ENCODE measurements around the gene LTBP4.

Gene LTBP4

DNA sequence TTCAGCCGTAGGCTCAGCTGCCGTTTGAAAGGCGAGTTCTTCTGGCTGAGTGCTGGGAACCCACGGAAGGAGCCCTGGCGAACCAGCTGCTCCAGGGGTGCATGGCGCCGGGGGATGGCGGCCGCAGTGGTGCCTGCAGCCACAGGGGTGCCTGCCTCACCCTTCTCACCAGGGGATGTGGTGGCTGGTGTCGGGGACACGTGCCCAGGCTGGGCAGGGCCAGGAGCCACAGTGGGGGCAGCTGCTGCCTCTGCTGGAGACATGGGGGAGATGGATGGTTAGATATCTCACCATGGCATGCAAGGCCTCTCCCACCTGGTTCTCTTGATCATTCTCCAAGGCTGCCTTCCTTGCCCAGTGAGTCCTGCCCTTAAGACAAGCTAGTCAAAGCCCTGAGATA, 72.2 kb downstream of the LTBP4 start:
- Histone ChIP-seq H2BK5ac (ENCODE audit: low read depth, low read length, poor library complexity, severe bottlenecking) (no peak overlapping the region), H3K4ac (ENCODE audit: low read depth in 1 of 2, low read length in 2 of 2) (no peak overlapping the region), H3K9me3 (ENCODE audit: control insufficient read depth, low read length) (peaks cover 11% of the 10 kb centered on the region), H2BK12ac (ENCODE audit: low read length in 2 of 2) (no peak overlapping the region), H2BK15ac (ENCODE audit: low read depth, poor library complexity, severe bottlenecking) (no peak overlapping the region), H2BK120ac (ENCODE audit: low read depth, low read length) (no peak overlapping the region), H3K27ac (ENCODE audit: low read length, poor library complexity, severe bottlenecking) (no peak overlapping the region), H3K27me3 (ENCODE audit: control insufficient read depth in 1 of 2, insufficient read depth in 1 of 2, low read length in 2 of 2) (no peaks in the 10 kb centered on the region), H2AFZ (ENCODE audit: low read depth, low read length) (no peak overlapping the region), H3K4me1 (ENCODE audit: control insufficient read depth, insufficient read depth, low read depth, low read length) (peaks cover 7% of the 10 kb centered on the region), H3K9ac (ENCODE audit: low read length) (no peak overlapping the region), H3K4me3 (ENCODE audit: insufficient read depth in 1 of 2, low read depth in 1 of 2, low read length in 2 of 2) (no peak overlapping the region), H4K91ac (ENCODE audit: low read length) (no peak overlapping the region), H3K23ac (ENCODE audit: low read length in 2 of 2) (no peak overlapping the region), H3K79me1 (replicated peaks; ENCODE audit: low read length, poor library complexity, severe bottlenecking) (no peaks in the 10 kb centered on the region), H3K36me3 (ENCODE audit: control insufficient read depth in 1 of 2, insufficient read depth in 2 of 2, low read depth in 1 of 2, low read length in 2 of 2) (peaks cover 89 to 97% of the 10 kb centered on the region in 2 experiments), H3K14ac (ENCODE audit: low read length in 2 of 2) (no peak overlapping the region), H3K4me2 (ENCODE audit: low read length, poor library complexity, severe bottlenecking) (no peak overlapping the region), H3K18ac (ENCODE audit: low read depth in 1 of 2, low read length in 2 of 2) (no peak overlapping the region), H2AK5ac (ENCODE audit: low read length, severe bottlenecking) (no peak overlapping the region), H4K8ac (ENCODE audit: low read length) (no peak overlapping the region)
- no peak for DNase-seq
- over 99% methylated on average over 9 of the region's 11 CpGs for WGBS

DNA sequence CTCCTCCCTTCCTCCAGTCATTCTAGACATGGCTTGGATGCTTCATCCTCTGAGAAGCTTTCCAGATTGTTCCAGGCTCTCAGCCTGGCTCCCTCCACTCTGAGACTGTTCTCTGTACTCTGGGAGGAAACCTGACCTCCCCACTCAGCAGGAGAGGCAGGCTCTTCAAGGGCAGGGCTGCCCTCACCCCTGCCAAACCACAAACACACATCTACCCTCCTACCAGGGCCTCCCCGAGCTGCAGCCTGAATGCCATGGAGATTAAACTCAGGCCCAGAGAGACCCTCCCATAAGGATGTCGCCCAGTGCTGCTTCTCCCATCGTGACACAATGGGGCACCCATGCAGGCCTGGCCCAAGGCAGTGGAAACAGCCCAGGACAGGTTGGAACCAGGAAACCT, 73.1 kb downstream of the LTBP4 start:
- Histone ChIP-seq H4K8ac (ENCODE audit: low read length) (no peak overlapping the region), H2BK12ac (ENCODE audit: low read length in 2 of 2) (no peak overlapping the region), H4K91ac (ENCODE audit: low read length) (no peak overlapping the region), H3K79me1 (replicated peaks; ENCODE audit: low read length, poor library complexity, severe bottlenecking) (no peaks in the 10 kb centered on the region), H3K4ac (ENCODE audit: low read depth in 1 of 2, low read length in 2 of 2) (no peak overlapping the region), H2AK5ac (ENCODE audit: low read length, severe bottlenecking) (no peak overlapping the region), H2BK120ac (ENCODE audit: low read depth, low read length) (no peak overlapping the region), H3K23ac (ENCODE audit: low read length in 2 of 2) (no peak overlapping the region), H3K9me3 (ENCODE audit: control insufficient read depth, low read length) (peaks cover 5% of the 10 kb centered on the region), H3K14ac (ENCODE audit: low read length in 2 of 2) (no peak overlapping the region), H3K4me3 (ENCODE audit: insufficient read depth in 1 of 2, low read depth in 1 of 2, low read length in 2 of 2) (no peak overlapping the region), H3K18ac (ENCODE audit: low read depth in 1 of 2, low read length in 2 of 2) (no peak overlapping the region), H3K36me3 (ENCODE audit: control insufficient read depth in 1 of 2, insufficient read depth in 2 of 2, low read depth in 1 of 2, low read length in 2 of 2) (peaks cover 91 to 97% of the 10 kb centered on the region in 2 experiments), H3K4me2 (ENCODE audit: low read length, poor library complexity, severe bottlenecking) (no peak overlapping the region), H3K27me3 (ENCODE audit: control insufficient read depth in 1 of 2, insufficient read depth in 1 of 2, low read length in 2 of 2) (no peaks in the 10 kb centered on the region), H3K27ac (ENCODE audit: low read length, poor library complexity, severe bottlenecking) (no peak overlapping the region), H2BK5ac (ENCODE audit: low read depth, low read length, poor library complexity, severe bottlenecking) (no peak overlapping the region), H2BK15ac (ENCODE audit: low read depth, poor library complexity, severe bottlenecking) (no peak overlapping the region), H3K4me1 (ENCODE audit: control insufficient read depth, insufficient read depth, low read depth, low read length) (peaks cover 7% of the 10 kb centered on the region), H2AFZ (ENCODE audit: low read depth, low read length) (no peak overlapping the region), H3K9ac (ENCODE audit: low read length) (no peak overlapping the region)
- 84% methylated on average over 3 of the region's 3 CpGs for WGBS
- DNase-seq, result no peak

DNA sequence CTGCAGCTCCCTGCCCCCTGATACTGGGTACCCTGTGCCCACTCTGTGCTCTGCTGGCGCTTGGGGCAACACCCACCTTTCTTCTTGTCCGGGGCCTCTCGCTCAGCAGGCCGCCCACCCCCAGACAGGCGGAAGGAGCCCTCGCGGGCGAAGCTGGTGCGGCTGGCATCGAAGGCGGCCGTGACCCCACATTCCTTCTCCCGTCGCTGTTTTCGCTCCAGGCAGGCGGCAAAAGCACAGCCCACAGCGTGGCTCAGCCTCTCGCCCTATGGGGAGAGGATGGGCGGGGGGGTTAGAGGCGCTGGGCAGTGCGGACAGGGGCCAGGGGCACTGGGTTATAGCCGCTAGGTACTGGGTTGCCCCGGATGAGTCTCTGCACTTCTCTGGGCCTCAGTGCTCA, 76.0 kb downstream of the LTBP4 start:
- Histone ChIP-seq H2BK120ac (ENCODE audit: low read depth, low read length) (no peak overlapping the region), H2AFZ (ENCODE audit: low read depth, low read length) (no peak overlapping the region), H2AK5ac (ENCODE audit: low read length, severe bottlenecking) (no peak overlapping the region), H3K4me2 (ENCODE audit: low read length, poor library complexity, severe bottlenecking) (no peak overlapping the region), H2BK15ac (ENCODE audit: low read depth, poor library complexity, severe bottlenecking) (no peak overlapping the region), H3K14ac (ENCODE audit: low read length in 2 of 2) (no peak overlapping the region), H4K91ac (ENCODE audit: low read length) (no peak overlapping the region), H3K27ac (ENCODE audit: low read length, poor library complexity, severe bottlenecking) (no peak overlapping the region), H4K8ac (ENCODE audit: low read length) (peak overlapping the region; percentile 22), H3K9me3 (ENCODE audit: control insufficient read depth, low read length) (no peaks in the 10 kb centered on the region), H2BK12ac (ENCODE audit: low read length in 2 of 2) (no peak overlapping the region), H3K4me3 (ENCODE audit: insufficient read depth in 1 of 2, low read depth in 1 of 2, low read length in 2 of 2) (no peak overlapping the region), H3K4me1 (ENCODE audit: control insufficient read depth, insufficient read depth, low read depth, low read length) (peaks cover 7% of the 10 kb centered on the region), H3K36me3 (ENCODE audit: control insufficient read depth in 1 of 2, insufficient read depth in 2 of 2, low read depth in 1 of 2, low read length in 2 of 2) (peaks cover 81 to 93% of the 10 kb centered on the region in 2 experiments), H3K27me3 (ENCODE audit: control insufficient read depth in 1 of 2, insufficient read depth in 1 of 2, low read length in 2 of 2) (no peaks in the 10 kb centered on the region), H3K4ac (ENCODE audit: low read depth in 1 of 2, low read length in 2 of 2) (no peak overlapping the region), H3K79me1 (replicated peaks; ENCODE audit: low read length, poor library complexity, severe bottlenecking) (peaks cover 4% of the 10 kb centered on the region), H2BK5ac (ENCODE audit: low read depth, low read length, poor library complexity, severe bottlenecking) (no peak overlapping the region), H3K9ac (ENCODE audit: low read length) (no peak overlapping the region), H3K18ac (ENCODE audit: low read depth in 1 of 2, low read length in 2 of 2) (no peak overlapping the region), H3K23ac (ENCODE audit: low read length in 2 of 2) (no peak overlapping the region)
- no peak for DNase-seq
- WGBS, result 97% methylated on average over 23 of the region's 23 CpGs
